CD4-positive, alpha-beta memory T cell (primary cell): ENCODE data around the gene RSPRY1. TPM values are rescaled to one million over a fixed set of nuclear protein-coding genes. Genes with fewer than 3 reads are reported as not detected.

Source experiments
- CTCF ChIA-PET: fragments of 350-600 bp; sonication (Branson Sonifier 250); formaldehyde crosslinking; loops from one replicate; lab custom pipeline; 2021; ENCODE audit warnings: inconsistent platforms; ENCODE audit not compliant: partially characterized antibody; lab: Charles Lee
- POLR2A ChIA-PET: fragments of 350-600 bp; sonication (Branson Sonifier 250); formaldehyde crosslinking; loops from one replicate; lab custom pipeline; 2021; ENCODE audit not compliant: partially characterized antibody; lab: Charles Lee
- DNase-seq, 5 donors: peaks; one replicate each; pipeline versions ENCODE4 v3.0.0 to v3.0.0-alpha.2; 2020 to 2022; ENCODE audit warnings: mixed read lengths in 1 of 5
- H3K27ac ChIP-seq: one replicate; pipeline ENCODE4 v1.7.0; 2013; ENCODE audit warnings: low read depth, low read length
- H3K27me3 ChIP-seq: 2 replicates; pipeline ENCODE4 v1.7.0; 2013; ENCODE audit warnings: mild to moderate bottlenecking, low read length, moderate library complexity; ENCODE audit not compliant: insufficient read depth
- H3K36me3 ChIP-seq: 2 replicates; pipeline ENCODE4 v1.7.0; 2013; ENCODE audit warnings: mild to moderate bottlenecking, low read length, moderate library complexity; ENCODE audit not compliant: insufficient read depth
- H3K4me1 ChIP-seq: 2 replicates; pipeline ENCODE4 v1.7.0; 2013; ENCODE audit warnings: mild to moderate bottlenecking, low read length, moderate library complexity; ENCODE audit not compliant: insufficient read depth
- H3K4me3 ChIP-seq, 2 donors: one replicate each; pipeline ENCODE4 v1.7.0; 2013; ENCODE audit warnings: low read length in 2 of 2, mild to moderate bottlenecking in 1 of 2
- H3K9me3 ChIP-seq, 2 donors: one replicate each; pipeline ENCODE4 v1.7.0; 2013; ENCODE audit warnings: low read length in 2 of 2, control low read depth in 1 of 2; ENCODE audit not compliant: control insufficient read depth in 1 of 2
- H3K27ac Mint-ChIP-seq, 7 donors: one replicate each; pipeline ENCODE4 v1.8.0; 2020 to 2021; ENCODE audit warnings: mixed read lengths in 7 of 7, mild to moderate bottlenecking in 6 of 7, inconsistent platforms in 3 of 7, moderate library complexity in 3 of 7
- H3K27me3 Mint-ChIP-seq, 2 donors: one replicate each; pipeline ENCODE4 v1.8.0; 2020 to 2021; ENCODE audit warnings: mixed read lengths in 2 of 2
- H3K36me3 Mint-ChIP-seq, 2 donors: one replicate each; pipeline ENCODE4 v1.8.0; 2020 to 2021; ENCODE audit warnings: mixed read lengths in 2 of 2, inconsistent platforms in 1 of 2, mild to moderate bottlenecking in 1 of 2
- H3K4me1 Mint-ChIP-seq, 4 donors: one replicate each; pipeline ENCODE4 v1.8.0; 2020 to 2021; ENCODE audit warnings: mixed read lengths in 4 of 4, mild to moderate bottlenecking in 1 of 4
- H3K4me3 Mint-ChIP-seq, 8 donors: one replicate each; pipeline ENCODE4 v1.8.0; 2020 to 2021; ENCODE audit warnings: mixed read lengths in 8 of 8, mild to moderate bottlenecking in 7 of 8, moderate library complexity in 6 of 8, inconsistent platforms in 3 of 8
- H3K9me3 Mint-ChIP-seq, 8 donors: one replicate each; pipeline ENCODE4 v1.8.0; 2020 to 2021; ENCODE audit warnings: mixed read lengths in 8 of 8, mild to moderate bottlenecking in 5 of 8, inconsistent platforms in 3 of 8, moderate library complexity in 1 of 8
- intact Hi-C: fragments of 100-400 bp; cut with micrococcal nuclease; formaldehyde crosslinking; loops from one replicate; pipeline ENCODE4 v1.15.1; 2023
- polyA plus RNA-seq, 2 donors: library from polyadenylated mRNA; unstranded; fragments of 300-500 nt; fragmentation: Illumina TruSeq; gene quantifications; one replicate each; pipeline ENCODE4 v1.2.3, GENCODE V29; 2021
- total RNA-seq, 2 experiments: library from RNA; stranded (reverse); gene quantifications; one replicate each; pipeline ENCODE4 v1.2.3, GENCODE V29; 2021

RSPRY1 gene
- total and polyA plus RNA-seq, 4 experiments from 2014 or later, result 28.5 to 38.0 (median 33.4) TPM

DNA sequence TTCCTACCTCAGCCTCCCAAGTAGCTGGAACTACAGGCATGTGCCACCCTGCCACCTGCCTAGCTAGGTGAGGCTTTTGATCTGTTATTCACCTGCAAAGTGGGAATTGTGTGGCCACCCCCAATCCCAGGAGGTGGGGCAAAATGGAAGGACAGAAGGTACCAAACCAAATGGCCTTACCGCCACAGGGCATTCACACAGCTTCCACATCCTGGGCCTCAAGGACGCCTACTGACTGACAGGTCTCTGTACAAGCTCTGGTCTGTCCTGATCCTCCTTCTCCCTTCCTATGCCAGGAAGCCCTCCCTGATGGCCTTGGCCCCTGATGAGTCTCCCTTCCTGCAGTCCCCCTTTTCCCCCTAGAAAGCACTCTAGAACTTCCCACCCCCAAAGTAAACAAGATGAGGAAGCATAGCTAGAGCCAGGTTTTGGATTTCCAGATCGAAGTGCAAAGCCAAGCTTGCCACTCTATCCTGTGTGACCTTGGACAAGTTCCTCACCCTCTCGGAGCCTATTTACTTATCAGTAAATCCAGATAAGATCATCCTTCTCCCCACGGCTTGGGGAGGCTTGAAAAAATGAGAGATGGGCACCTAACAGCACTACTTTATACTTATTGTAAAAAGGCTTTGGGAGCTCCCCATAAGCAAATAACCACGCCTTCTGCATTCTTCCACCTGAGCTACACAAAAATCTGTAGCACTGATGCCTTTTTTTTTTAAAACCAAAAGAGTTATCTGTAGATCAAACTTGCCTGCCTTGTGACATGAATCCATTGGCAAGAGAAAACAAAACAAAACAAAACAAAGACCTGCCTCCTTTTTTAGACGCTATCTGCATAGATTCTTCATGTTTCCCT is 93.9 kb downstream of the RSPRY1 start:
- Mint-ChIP-seq H3K4me3 (peak overlapping the region in 5 of 8 donors; percentile 13 to 62 (median 31)), H3K27ac (peak overlapping the region in 5 of 7 donors; percentile 8 to 79 (median 50)), H3K27me3 (peaks cover 1 to 4% of the 10 kb centered on the region in 2 donors), H3K4me1 (peaks cover 30 to 61% (median 42%) of the 10 kb centered on the region in 4 donors), H3K9me3 (peaks cover 0 to 2% (median 0%) of the 10 kb centered on the region in 8 donors), H3K36me3 (no peaks in the 10 kb centered on the region)
- no peaks in the 10 kb centered on the region for H3K36me3 ChIP-seq
- CTCF ChIA-PET, result no interaction called here
- peak in 3 of 5 donors; percentile 24 to 46 (median 44) for DNase-seq
- intact Hi-C loops, result loop anchor here (2.0 to 5.0 kb wide), 2 partner anchors 13 to 33 kb away; partner anchors contain the start of gene ARL2BP
- H3K4me3 ChIP-seq, result no peak overlapping the region
- H3K27ac ChIP-seq, result no peak overlapping the region
- H3K9me3 ChIP-seq, result no peaks in the 10 kb centered on the region
- POLR2A ChIA-PET, result interaction anchor here (1.0 to 4.9 kb wide), 2 partner anchors 13 to 20 kb away, joined by 4 to 26 read pairs; no protein-coding TSS in a partner anchor
- H3K27me3 ChIP-seq, result no peaks in the 10 kb centered on the region
- peaks cover 54% of the 10 kb centered on the region for H3K4me1 ChIP-seq

DNA sequence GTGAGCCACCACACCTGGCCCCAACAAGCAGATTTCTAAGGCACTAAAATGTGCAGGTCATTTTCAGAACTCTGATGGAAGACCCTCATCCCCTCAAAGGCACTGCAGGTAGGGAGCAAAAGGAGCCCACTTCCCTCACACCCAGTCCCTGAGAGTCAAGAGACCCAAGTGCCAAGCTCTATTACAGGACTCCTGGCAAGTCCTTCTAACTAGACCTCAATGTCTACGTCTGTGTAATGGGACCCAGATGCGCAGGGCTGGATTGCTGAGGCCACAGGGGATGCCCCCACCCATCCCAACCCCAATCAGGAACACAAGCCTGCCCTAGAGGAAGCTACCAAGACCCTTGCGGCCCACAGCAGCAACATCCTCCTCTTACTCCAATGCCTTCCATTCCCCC is 95.7 kb downstream of the RSPRY1 start:
- ChIA-PET CTCF (interaction anchor here (1.6 kb wide), 1 partner anchor 136 kb away, joined by 3 read pairs; no protein-coding TSS in a partner anchor), POLR2A (interaction anchor here (0.7 to 4.9 kb wide), 4 partner anchors 16 to 37 kb away, joined by 3 to 26 read pairs (median 4); partner anchors contain the start of gene ARL2BP)
- intact Hi-C loops, result loop anchor here (2.0 to 5.0 kb wide), 2 partner anchors 15 to 34 kb away; partner anchors contain the start of gene ARL2BP
- peaks cover 0 to 2% (median 0%) of the 10 kb centered on the region in 8 donors for H3K9me3 Mint-ChIP-seq
- peaks cover 55% of the 10 kb centered on the region for H3K4me1 ChIP-seq
- peaks cover 6 to 7% of the 10 kb centered on the region in 2 donors for H3K27me3 Mint-ChIP-seq
- no peak overlapping the region for H3K4me3 ChIP-seq
- H3K4me1 Mint-ChIP-seq, result peaks cover 28 to 61% (median 39%) of the 10 kb centered on the region in 4 donors
- no peak overlapping the region for H3K27ac ChIP-seq
- no peak for DNase-seq
- no peaks in the 10 kb centered on the region for H3K9me3 ChIP-seq
- peak overlapping the region in 1 of 8 donors; percentile 40 for H3K4me3 Mint-ChIP-seq
- H3K27ac Mint-ChIP-seq, result peak overlapping the region in 4 of 7 donors; percentile 16 to 85 (median 41)
- no peaks in the 10 kb centered on the region for H3K27me3 ChIP-seq
- H3K36me3 Mint-ChIP-seq, result no peaks in the 10 kb centered on the region
- no peaks in the 10 kb centered on the region for H3K36me3 ChIP-seq

DNA sequence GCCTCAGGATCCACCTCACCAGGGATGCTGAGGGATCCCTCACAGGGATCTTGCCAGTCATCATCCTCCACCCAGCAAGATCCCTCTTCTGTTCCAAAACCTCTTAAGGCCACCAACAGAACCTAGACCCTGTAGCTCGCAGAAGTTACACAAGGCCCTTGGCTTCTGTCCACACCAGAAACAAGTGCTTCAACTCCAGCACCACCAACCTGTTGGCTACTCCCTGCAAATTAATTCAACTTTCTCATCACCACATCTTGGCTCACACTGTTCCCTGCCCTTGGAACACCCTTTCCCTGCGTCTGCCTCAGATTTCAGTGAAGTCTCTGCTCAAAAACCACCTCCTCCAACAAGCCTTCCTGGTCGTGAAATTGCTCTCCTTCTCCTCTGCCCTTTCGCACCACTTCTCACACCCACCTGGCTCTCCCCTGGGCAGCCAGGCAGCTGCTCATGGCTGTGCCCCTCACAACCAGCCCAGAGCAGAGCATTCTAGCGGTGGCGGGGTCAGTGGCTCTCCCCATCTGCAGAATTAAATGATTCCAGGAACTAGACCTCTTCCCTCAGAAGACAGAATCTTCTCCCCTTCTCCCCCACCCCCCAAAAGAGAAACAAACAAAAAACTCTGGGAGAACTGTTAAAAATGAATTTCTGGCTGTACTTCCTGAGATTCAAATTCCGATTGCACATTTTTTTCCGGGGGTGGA is 96.5 kb downstream of the RSPRY1 start:
- DNase-seq, result no peak
- H3K27me3 ChIP-seq, result no peaks in the 10 kb centered on the region
- intact Hi-C loops, result loop anchor here (5.0 kb wide), 1 partner anchor 35 kb away; the partner anchor contains the start of gene ARL2BP
- ChIA-PET CTCF (interaction anchor here (1.1 kb wide), 1 partner anchor 10 kb away, joined by 3 read pairs; no protein-coding TSS in a partner anchor), POLR2A (interaction anchor here (0.8 to 1.6 kb wide), 2 partner anchors 15 to 37 kb away, joined by 3 to 4 read pairs; partner anchors contain the start of gene ARL2BP)
- H3K27me3 Mint-ChIP-seq, result peaks cover 7% of the 10 kb centered on the region in 2 donors
- H3K4me3 Mint-ChIP-seq, result peak overlapping the region in 6 of 8 donors; percentile 15 to 77 (median 19)
- no peaks in the 10 kb centered on the region for H3K9me3 ChIP-seq
- no peaks in the 10 kb centered on the region for H3K36me3 Mint-ChIP-seq
- no peak overlapping the region for H3K27ac ChIP-seq
- peaks cover 46% of the 10 kb centered on the region for H3K4me1 ChIP-seq
- H3K36me3 ChIP-seq, result no peaks in the 10 kb centered on the region
- H3K9me3 Mint-ChIP-seq, result peaks cover 0 to 2% (median 0%) of the 10 kb centered on the region in 8 donors
- no peak overlapping the region for H3K4me3 ChIP-seq
- peaks cover 21 to 52% (median 33%) of the 10 kb centered on the region in 4 donors for H3K4me1 Mint-ChIP-seq
- peak overlapping the region in 3 of 7 donors; percentile 17 to 69 (median 22) for H3K27ac Mint-ChIP-seq

DNA sequence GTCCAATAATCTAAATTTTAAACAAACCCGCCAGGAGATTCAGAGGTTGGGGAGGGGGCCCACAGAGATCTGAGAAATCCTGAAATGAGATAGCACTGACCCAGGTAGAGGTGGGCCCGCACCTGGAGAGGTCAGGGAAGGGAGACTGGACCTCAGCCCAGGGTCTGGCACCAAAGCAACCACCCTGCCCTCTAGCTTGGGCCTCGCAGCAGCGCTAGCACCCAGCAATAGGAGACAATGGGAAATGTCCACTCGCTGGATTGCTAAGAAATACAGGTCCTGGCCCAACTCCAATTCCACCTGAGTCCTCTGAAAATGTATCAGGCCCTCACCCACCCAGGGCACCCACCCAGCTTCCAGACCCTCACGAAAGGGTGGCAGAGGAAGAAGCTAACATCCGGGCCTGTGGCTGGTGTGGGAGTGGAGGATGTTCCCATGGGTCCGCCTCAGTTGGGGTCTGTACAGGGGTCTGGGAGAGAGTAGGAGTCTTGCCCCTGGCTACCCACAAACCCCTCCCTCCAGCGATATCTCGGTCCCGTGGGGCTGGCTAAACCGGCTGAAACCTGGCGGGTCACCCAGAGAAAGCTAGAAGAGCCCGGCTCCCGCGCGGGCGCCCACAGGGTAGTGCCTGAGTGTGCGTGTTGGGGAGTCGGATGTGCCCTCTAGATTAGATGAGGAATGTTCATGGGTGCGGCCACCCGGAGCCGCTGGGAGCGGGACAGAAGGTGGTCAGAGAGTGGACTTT is 97.3 kb downstream of the RSPRY1 start:
- intact Hi-C loops, result loop anchor here (5.0 kb wide), 1 partner anchor 36 kb away; the partner anchor contains the start of gene ARL2BP
- peaks cover 39% of the 10 kb centered on the region for H3K4me1 ChIP-seq
- H3K9me3 ChIP-seq, result no peaks in the 10 kb centered on the region
- H3K27me3 Mint-ChIP-seq, result peaks cover 7% of the 10 kb centered on the region in 2 donors
- ChIA-PET CTCF (interaction anchor here (1.1 kb wide), 1 partner anchor 10 kb away, joined by 3 read pairs; no protein-coding TSS in a partner anchor), POLR2A (interaction anchor here (1.6 kb wide), 1 partner anchor 38 kb away, joined by 4 read pairs; the partner anchor contains the start of gene ARL2BP)
- no peaks in the 10 kb centered on the region for H3K27me3 ChIP-seq
- no peak overlapping the region for H3K4me3 ChIP-seq
- peaks cover 15 to 45% (median 27%) of the 10 kb centered on the region in 4 donors for H3K4me1 Mint-ChIP-seq
- H3K4me3 Mint-ChIP-seq, result peak overlapping the region; percentile 27 to 84 (median 70)
- H3K27ac Mint-ChIP-seq, result peak overlapping the region in 2 of 7 donors; percentile 70 to 83
- no peak for DNase-seq
- no peaks in the 10 kb centered on the region for H3K36me3 Mint-ChIP-seq
- H3K36me3 ChIP-seq, result no peaks in the 10 kb centered on the region
- peaks cover 0 to 2% (median 0%) of the 10 kb centered on the region in 8 donors for H3K9me3 Mint-ChIP-seq
- no peak overlapping the region for H3K27ac ChIP-seq

DNA sequence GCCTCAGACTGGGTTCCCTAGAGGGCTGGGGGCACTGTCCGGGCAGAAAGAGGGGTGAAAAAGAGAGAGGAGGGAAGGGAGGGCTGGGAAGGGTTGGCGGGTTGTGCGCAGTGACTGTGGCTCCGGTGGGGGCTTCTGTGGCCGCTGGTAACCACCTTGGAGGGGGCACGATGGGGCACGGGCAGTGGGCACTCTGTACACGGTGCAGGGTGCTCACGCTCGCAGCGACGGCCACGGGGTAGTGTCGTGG is 97.8 kb downstream of the RSPRY1 start:
- intact Hi-C loops, result loop anchor here (1.0 to 5.0 kb wide), 2 partner anchors 16 to 37 kb away; partner anchors contain the start of gene ARL2BP
- H3K4me1 Mint-ChIP-seq, result peaks cover 13 to 40% (median 24%) of the 10 kb centered on the region in 4 donors
- H3K36me3 ChIP-seq, result no peaks in the 10 kb centered on the region
- H3K27ac Mint-ChIP-seq, result peak overlapping the region in 3 of 7 donors; percentile 32 to 83 (median 70)
- DNase-seq, result no peak
- ChIA-PET POLR2A (no interaction called here), CTCF (no interaction called here)
- peak overlapping the region; percentile 27 to 84 (median 70) for H3K4me3 Mint-ChIP-seq
- H3K27ac ChIP-seq, result no peak overlapping the region
- no peaks in the 10 kb centered on the region for H3K36me3 Mint-ChIP-seq
- no peaks in the 10 kb centered on the region for H3K27me3 ChIP-seq
- peaks cover 34% of the 10 kb centered on the region for H3K4me1 ChIP-seq
- peaks cover 7% of the 10 kb centered on the region in 2 donors for H3K27me3 Mint-ChIP-seq
- H3K4me3 ChIP-seq, result peak overlapping the region in 1 of 2 donors; percentile 54
- H3K9me3 ChIP-seq, result no peaks in the 10 kb centered on the region
- H3K9me3 Mint-ChIP-seq, result peaks cover 0 to 2% (median 0%) of the 10 kb centered on the region in 8 donors
